Activated naive CD4-positive, alpha-beta T cell treated with anti-CD3 and anti-CD28 coated beads, Interleukin-2, amount 10 ng/mL, durations not matched to agents 7 days and 5 days (primary cell): ENCODE data around the gene CFAP251.
A peak's percentile ranks its signal among the peaks of the same experiment; 100 is the strongest.

Experiments used
- CTCF ChIA-PET: fragments of 350-600 bp; sonication (Branson Sonifier 250); formaldehyde crosslinking; loops from one replicate; lab custom pipeline; 2021; ENCODE audit warnings: antibody characterized with exemption; lab: Charles Lee
- DNase-seq: peaks from one replicate; pipeline ENCODE4 v3.0.0-alpha.2; 2020
- H3K27ac Mint-ChIP-seq: one replicate; pipeline ENCODE4 v1.8.0; 2021; ENCODE audit warnings: mild to moderate bottlenecking, moderate library complexity, mixed read lengths
- H3K27me3 Mint-ChIP-seq: one replicate; pipeline ENCODE4 v1.8.0; 2021; ENCODE audit warnings: mild to moderate bottlenecking, mixed read lengths
- H3K36me3 Mint-ChIP-seq: one replicate; pipeline ENCODE4 v1.8.0; 2021; ENCODE audit warnings: mixed read lengths
- H3K4me1 Mint-ChIP-seq: one replicate; pipeline ENCODE4 v1.8.0; 2021; ENCODE audit warnings: mixed read lengths
- H3K4me3 Mint-ChIP-seq: one replicate; pipeline ENCODE4 v1.8.0; 2021; ENCODE audit warnings: mild to moderate bottlenecking, moderate library complexity, mixed read lengths
- H3K9me3 Mint-ChIP-seq: one replicate; pipeline ENCODE4 v1.8.0; 2021; ENCODE audit warnings: mixed read lengths

Gene CFAP251

GRCh38 chr12:122004633-122005071 is 86.3 kb downstream of the CFAP251 start:
- Mint-ChIP-seq H3K4me1 (peaks cover 44% of the 10 kb centered on the region), H3K9me3 (peaks cover under 1% of the 10 kb centered on the region), H3K36me3 (no peaks in the 10 kb centered on the region), H3K4me3 (no peak overlapping the region), H3K27me3 (peaks cover 64% of the 10 kb centered on the region), H3K27ac (peak overlapping the region; percentile 1)
- CTCF ChIA-PET: no interaction called here
- DNase-seq: no peak

GRCh38 chr12:122005252-122005776 is 86.9 kb downstream of the CFAP251 start:
- Mint-ChIP-seq H3K36me3 (no peaks in the 10 kb centered on the region), H3K4me1 (peaks cover 44% of the 10 kb centered on the region), H3K27me3 (peaks cover 58% of the 10 kb centered on the region), H3K27ac (no peak overlapping the region), H3K4me3 (no peak overlapping the region), H3K9me3 (no peaks in the 10 kb centered on the region)
- no peak for DNase-seq
- CTCF ChIA-PET: no interaction called here

- H3K4me1 Mint-ChIP-seq: peaks cover 44% of the 10 kb centered on the region
- H3K4me3 Mint-ChIP-seq: peak overlapping the region; percentile 59
- peak; percentile 60 for DNase-seq
- no peaks in the 10 kb centered on the region for H3K36me3 Mint-ChIP-seq
- CTCF ChIA-PET: interaction anchor here (0.7 to 1.2 kb wide), 5 partner anchors 15 to 146 kb away, joined by 3 to 5 read pairs (median 3); partner anchors contain the start of gene BCL7A
- no peaks in the 10 kb centered on the region for H3K9me3 Mint-ChIP-seq
- H3K27ac Mint-ChIP-seq: peak overlapping the region; percentile 91
- peaks cover 63% of the 10 kb centered on the region for H3K27me3 Mint-ChIP-seq
These were observed 88.0 kb downstream of the CFAP251 start for GRCh38 chr12:122006186-122006926.

DNA sequence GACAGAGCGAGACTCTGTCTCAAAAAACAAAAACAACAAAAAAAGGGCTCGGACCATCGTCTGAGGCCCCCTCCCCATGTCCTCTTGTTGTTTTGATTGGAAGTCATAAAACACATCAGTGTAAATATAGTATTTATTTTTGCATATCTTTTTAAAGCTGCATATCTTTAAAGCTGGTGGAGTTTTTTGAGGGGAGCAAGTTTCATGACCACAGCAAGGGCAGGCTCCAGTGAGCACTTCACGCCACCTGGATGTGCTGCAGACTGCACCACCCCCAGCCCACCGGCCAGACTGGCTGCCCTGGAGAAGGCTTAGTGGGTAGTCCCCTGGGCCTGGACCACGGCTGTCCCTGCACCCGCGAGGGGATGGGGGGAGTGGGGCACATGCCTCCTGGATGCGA is 91.3 kb downstream of the CFAP251 start:
- CTCF ChIA-PET: no interaction called here
- H3K4me1 Mint-ChIP-seq: peaks cover 31% of the 10 kb centered on the region
- no peak overlapping the region for H3K4me3 Mint-ChIP-seq
- H3K9me3 Mint-ChIP-seq: no peaks in the 10 kb centered on the region
- no peak for DNase-seq
- H3K27ac Mint-ChIP-seq: no peak overlapping the region
- peaks cover 48% of the 10 kb centered on the region for H3K27me3 Mint-ChIP-seq
- no peaks in the 10 kb centered on the region for H3K36me3 Mint-ChIP-seq

- CTCF ChIA-PET: interaction anchor here (0.6 to 0.9 kb wide), 2 partner anchors 15 to 32 kb away, joined by 3 to 4 read pairs; no protein-coding TSS in a partner anchor
- no peaks in the 10 kb centered on the region for H3K9me3 Mint-ChIP-seq
- no peak for DNase-seq
- H3K36me3 Mint-ChIP-seq: no peaks in the 10 kb centered on the region
- peaks cover 39% of the 10 kb centered on the region for H3K27me3 Mint-ChIP-seq
- H3K4me3 Mint-ChIP-seq: no peak overlapping the region
- no peak overlapping the region for H3K27ac Mint-ChIP-seq
- H3K4me1 Mint-ChIP-seq: peaks cover 12% of the 10 kb centered on the region
These were observed 93.8 kb downstream of the CFAP251 start for GRCh38 chr12:122012184-122012583.

GRCh38 chr12:122013136-122013535 is 94.7 kb downstream of the CFAP251 start:
- CTCF ChIA-PET: no interaction called here

GRCh38 chr12:122013791-122014590 is 95.6 kb downstream of the CFAP251 start:
- H3K9me3 Mint-ChIP-seq: peaks cover 7% of the 10 kb centered on the region
- H3K27ac Mint-ChIP-seq: no peak overlapping the region
- peaks cover 1% of the 10 kb centered on the region for H3K36me3 Mint-ChIP-seq
- H3K4me3 Mint-ChIP-seq: no peak overlapping the region
- no peaks in the 10 kb centered on the region for H3K4me1 Mint-ChIP-seq
- no peak for DNase-seq
- CTCF ChIA-PET: interaction anchor here (0.7 to 1.2 kb wide), 2 partner anchors 23 to 96 kb away, joined by 3 to 4 read pairs; no protein-coding TSS in a partner anchor
- peaks cover 41% of the 10 kb centered on the region for H3K27me3 Mint-ChIP-seq

More at GRCh38 chr12:122013136-122013535, 94.7 kb downstream of the CFAP251 start:
- H3K27me3 Mint-ChIP-seq: peaks cover 42% of the 10 kb centered on the region
- DNase-seq: no peak
- peaks cover under 1% of the 10 kb centered on the region for H3K9me3 Mint-ChIP-seq
- H3K36me3 Mint-ChIP-seq: no peaks in the 10 kb centered on the region
- no peak overlapping the region for H3K27ac Mint-ChIP-seq
- H3K4me1 Mint-ChIP-seq: peaks cover 2% of the 10 kb centered on the region
- no peak overlapping the region for H3K4me3 Mint-ChIP-seq

GRCh38 chr12:122014781-122015180 is 96.4 kb downstream of the CFAP251 start:
- no peak for DNase-seq
- H3K27me3 Mint-ChIP-seq: peaks cover 44% of the 10 kb centered on the region
- peaks cover 12% of the 10 kb centered on the region for H3K9me3 Mint-ChIP-seq
- CTCF ChIA-PET: interaction anchor here (0.7 to 1.2 kb wide), 2 partner anchors 23 to 97 kb away, joined by 3 to 4 read pairs; no protein-coding TSS in a partner anchor
- H3K4me3 Mint-ChIP-seq: no peak overlapping the region
- H3K36me3 Mint-ChIP-seq: peaks cover 2% of the 10 kb centered on the region
- H3K27ac Mint-ChIP-seq: no peak overlapping the region
- H3K4me1 Mint-ChIP-seq: no peaks in the 10 kb centered on the region

DNA sequence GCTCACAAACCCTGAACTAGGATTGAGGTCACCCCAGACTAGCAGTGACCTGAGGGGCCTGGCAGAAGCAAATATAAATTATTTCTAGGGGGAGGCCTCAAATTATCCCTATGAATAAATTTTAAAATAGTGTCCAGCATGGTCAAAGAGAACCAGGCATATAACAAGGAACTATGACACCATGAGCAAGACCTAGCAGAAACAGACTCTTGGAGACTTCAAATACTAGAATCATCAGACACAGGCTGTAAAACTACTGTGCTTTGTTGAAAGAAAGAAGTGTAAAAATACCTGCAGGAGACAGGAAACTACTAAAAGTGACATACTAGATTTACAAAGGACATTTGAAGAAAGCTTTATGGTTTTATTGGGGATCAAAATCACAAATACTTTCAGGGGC is 100.1 kb downstream of the CFAP251 start:
- Mint-ChIP-seq H3K4me3 (no peak overlapping the region), H3K9me3 (peaks cover 12% of the 10 kb centered on the region), H3K27ac (no peak overlapping the region), H3K27me3 (peaks cover 60% of the 10 kb centered on the region), H3K36me3 (peaks cover 5% of the 10 kb centered on the region), H3K4me1 (peaks cover 13% of the 10 kb centered on the region)
- no peak for DNase-seq
- CTCF ChIA-PET: no interaction called here

DNA sequence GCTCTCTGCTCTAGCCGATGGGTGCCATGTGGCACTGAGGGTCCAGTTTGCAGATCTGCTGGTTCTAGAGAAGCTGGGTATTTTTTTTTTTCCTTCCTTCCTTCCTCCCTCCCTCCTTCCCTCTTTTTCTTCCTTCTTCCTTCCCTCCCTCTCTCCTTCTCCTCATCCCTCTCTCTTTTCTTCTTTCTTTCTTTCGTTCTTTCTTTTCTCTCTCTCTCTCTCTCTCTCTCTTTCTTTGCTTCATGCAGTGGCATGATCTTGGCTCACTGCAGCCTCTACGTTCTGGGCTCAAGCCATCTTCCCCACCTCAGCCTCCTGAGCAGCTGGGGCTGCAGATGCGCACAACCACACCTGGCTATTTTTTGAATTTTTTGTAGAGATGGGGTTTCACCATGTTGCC is 100.5 kb downstream of the CFAP251 start:
- no peak overlapping the region for H3K4me3 Mint-ChIP-seq
- no peak overlapping the region for H3K27ac Mint-ChIP-seq
- CTCF ChIA-PET: no interaction called here

GRCh38 chr12:122020795-122021192 is 102.4 kb downstream of the CFAP251 start:
- CTCF ChIA-PET: interaction anchor here (0.8 to 1.1 kb wide), 2 partner anchors 10 to 14 kb away, joined by 3 to 4 read pairs; no protein-coding TSS in a partner anchor

More for the DNA sequence above, 100.5 kb downstream of the CFAP251 start:
- peaks cover 12% of the 10 kb centered on the region for H3K9me3 Mint-ChIP-seq
- peaks cover 62% of the 10 kb centered on the region for H3K27me3 Mint-ChIP-seq
- H3K36me3 Mint-ChIP-seq: peaks cover 5% of the 10 kb centered on the region
- H3K4me1 Mint-ChIP-seq: peaks cover 13% of the 10 kb centered on the region
- no peak for DNase-seq

GRCh38 chr12:122021193-122021821 is 102.9 kb downstream of the CFAP251 start:
- peaks cover 64% of the 10 kb centered on the region for H3K27me3 Mint-ChIP-seq
- DNase-seq: peak; percentile 43
- H3K4me1 Mint-ChIP-seq: peaks cover 13% of the 10 kb centered on the region
- peaks cover 5% of the 10 kb centered on the region for H3K36me3 Mint-ChIP-seq
- CTCF ChIA-PET: interaction anchor here (0.8 to 1.1 kb wide), 2 partner anchors 9 to 15 kb away, joined by 3 to 4 read pairs; no protein-coding TSS in a partner anchor
- peak overlapping the region; percentile 89 for H3K4me3 Mint-ChIP-seq
- peak overlapping the region; percentile 82 for H3K27ac Mint-ChIP-seq
- H3K9me3 Mint-ChIP-seq: peaks cover 12% of the 10 kb centered on the region

More at GRCh38 chr12:122020795-122021192, 102.4 kb downstream of the CFAP251 start:
- peak overlapping the region; percentile 85 for H3K4me3 Mint-ChIP-seq
- H3K4me1 Mint-ChIP-seq: peaks cover 13% of the 10 kb centered on the region
- no peak overlapping the region for H3K27ac Mint-ChIP-seq
- peaks cover 5% of the 10 kb centered on the region for H3K36me3 Mint-ChIP-seq
- peaks cover 12% of the 10 kb centered on the region for H3K9me3 Mint-ChIP-seq
- no peak for DNase-seq
- peaks cover 64% of the 10 kb centered on the region for H3K27me3 Mint-ChIP-seq

GRCh38 chr12:122021822-122022392 is 103.5 kb downstream of the CFAP251 start, which contains the start of gene BCL7A:
Gene BCL7A, plus strand, starts transcription at chr12:122021884. Its CDS starts 208 bp downstream, at chr12:122022092.
- Mint-ChIP-seq H3K4me1 (peaks cover 13% of the 10 kb centered on the region), H3K27ac (peak within 1 kb of the TSS; percentile 88), H3K27me3 (peaks cover 63% of the 10 kb centered on the region), H3K4me3 (peak within 1 kb of the TSS; percentile 89), H3K9me3 (peaks cover 12% of the 10 kb centered on the region), H3K36me3 (peaks cover 5% of the 10 kb centered on the region)
- CTCF ChIA-PET: interaction anchor here (0.8 to 1.9 kb wide), 3 partner anchors 9 to 15 kb away, joined by 3 to 4 read pairs (median 4); no protein-coding TSS in a partner anchor
- DNase-seq: peak; percentile 72
